GM21717 (cell line): ENCODE measurements around the gene SORBS2.
A peak's percentile ranks its signal among the peaks of the same experiment; 100 is the strongest.

Experiments
- ATAC-seq: cut with Tn5 transposase; IDR thresholded peaks from one replicate; pipeline ENCODE4 v1.9.1; 2021; ENCODE audit warnings: mild to moderate bottlenecking, moderate library complexity; ENCODE audit not compliant: unreplicated experiment

Gene SORBS2

GRCh38 chr4:185742766-185743165, 69.2 kb downstream of the SORBS2 start:
- peak; percentile 76 for ATAC-seq

DNA sequence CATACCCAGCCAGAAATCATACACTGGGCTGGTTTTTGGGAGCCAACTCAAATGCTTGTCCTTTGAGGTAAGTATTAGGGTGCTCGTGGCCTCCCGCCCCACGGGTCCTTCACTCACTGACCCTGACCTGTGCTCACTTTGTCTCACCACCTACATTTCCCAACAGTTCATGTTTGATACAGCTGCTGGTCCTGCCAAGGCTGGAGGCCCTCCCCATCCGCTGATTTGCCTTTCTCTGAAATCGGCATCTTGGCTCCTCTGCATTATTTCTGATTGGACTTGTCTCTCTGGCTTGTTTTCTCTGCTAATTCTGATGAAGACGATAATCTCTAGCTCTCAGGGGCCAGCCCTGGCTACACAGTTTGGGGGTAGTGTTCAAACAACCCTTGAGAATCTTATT, 70.2 kb downstream of the SORBS2 start:
- ATAC-seq: no peak

DNA sequence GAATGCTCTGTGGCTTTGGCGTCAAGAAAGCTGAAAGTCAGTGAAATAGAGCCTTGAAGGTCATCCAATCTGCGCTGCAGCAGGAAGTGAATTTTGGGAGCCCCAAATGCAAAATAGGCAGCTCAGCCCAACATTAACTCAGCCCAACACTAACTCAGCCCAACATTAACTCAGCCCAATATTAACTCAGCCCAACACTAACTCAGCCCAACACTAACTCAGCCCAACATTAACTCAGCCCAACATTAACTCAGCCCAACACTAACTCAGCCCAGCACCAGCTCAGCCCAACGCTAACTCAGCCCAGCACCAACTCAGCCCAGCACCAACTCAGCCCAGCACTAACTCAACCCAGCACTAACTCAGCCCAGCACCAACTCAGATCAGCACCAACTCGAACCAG, 71.5 kb downstream of the SORBS2 start:
- no peak for ATAC-seq

- ATAC-seq: no peak
Observed at GRCh38 chr4:185738820-185739219, 73.2 kb downstream of the SORBS2 start.

GRCh38 chr4:185738038-185738552, 73.9 kb downstream of the SORBS2 start:
- ATAC-seq: no peak

DNA sequence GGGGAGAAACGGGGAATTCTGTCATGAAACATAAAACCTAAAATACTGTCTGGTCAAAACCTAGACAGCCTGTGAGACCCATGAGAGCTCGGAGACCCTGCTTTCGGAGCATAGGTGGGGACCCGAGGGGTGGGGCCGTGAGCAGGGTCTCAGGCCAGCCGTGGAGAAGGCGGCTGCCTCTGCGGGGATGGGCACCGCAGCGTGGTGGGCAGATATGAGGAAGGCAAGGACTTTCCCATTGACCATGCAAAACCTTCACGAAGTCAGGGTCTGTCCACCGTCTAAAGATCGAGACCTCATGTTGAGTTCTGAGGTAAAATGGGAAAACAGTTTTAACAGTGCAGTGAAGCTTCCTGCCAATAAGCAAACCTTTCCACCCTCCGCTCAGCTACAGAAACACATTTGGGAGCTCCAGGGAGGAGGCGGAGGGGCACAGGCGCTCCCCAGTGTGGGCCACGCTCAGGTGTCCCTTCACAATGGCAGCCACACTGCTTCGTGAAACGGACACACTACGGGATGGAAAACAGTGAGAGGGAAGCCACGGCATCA, 74.4 kb downstream of the SORBS2 start:
- no peak for ATAC-seq

DNA sequence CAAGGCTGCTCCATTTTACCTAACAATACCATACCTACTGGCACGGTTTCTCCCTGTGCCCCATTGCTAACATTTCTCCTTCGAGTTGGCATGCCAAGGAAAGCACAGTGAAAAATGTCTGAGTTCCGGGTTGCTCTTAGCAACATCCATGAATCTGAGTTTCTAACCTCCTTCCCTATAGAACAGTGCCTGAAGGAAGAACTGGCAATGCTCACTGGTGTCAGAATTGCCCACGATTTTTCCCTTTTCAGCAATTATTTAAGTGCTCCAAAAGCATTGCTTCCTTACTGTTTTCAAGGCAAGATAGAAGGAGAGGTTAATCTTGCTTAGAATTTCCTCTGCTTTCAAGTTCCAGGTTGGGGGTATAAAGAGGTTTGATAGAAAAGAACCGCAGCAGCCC, 75.1 kb downstream of the SORBS2 start:
- ATAC-seq: no peak

DNA sequence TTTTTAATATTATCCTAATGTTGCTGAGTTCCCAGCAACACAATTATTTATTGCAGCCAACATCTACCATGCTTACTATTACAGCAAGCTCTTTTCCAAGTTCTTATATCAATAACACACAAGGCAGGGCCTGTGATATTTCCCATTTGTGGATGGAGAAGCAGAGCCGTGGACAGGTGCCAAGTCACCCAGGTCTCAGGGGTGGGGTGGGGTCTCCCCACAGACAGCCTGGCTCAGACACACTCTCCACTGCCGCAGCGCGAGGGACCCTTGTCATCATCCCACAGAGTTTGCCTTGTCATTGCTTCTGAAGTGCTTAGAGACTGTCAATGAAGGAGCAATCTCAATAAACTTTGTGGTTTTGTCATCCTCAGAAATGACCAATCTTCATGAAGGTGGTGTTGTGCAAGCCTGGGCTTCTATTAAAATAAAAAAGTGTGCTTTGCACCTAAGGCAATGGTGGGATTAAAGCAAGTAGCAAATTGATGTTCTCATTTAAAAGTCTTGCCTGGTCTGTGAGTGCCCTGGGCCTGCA, 76.1 kb downstream of the SORBS2 start:
- ATAC-seq: no peak

GRCh38 chr4:185734930-185735329, 77.1 kb downstream of the SORBS2 start:
- ATAC-seq: no peak

- ATAC-seq: peak; percentile 61
Observed at GRCh38 chr4:185734214-185734613, 77.8 kb downstream of the SORBS2 start.

- peak; percentile 66 for ATAC-seq
Observed at GRCh38 chr4:185730849-185731608, 81.0 kb downstream of the SORBS2 start.

- ATAC-seq: peak; percentile 53
Observed at GRCh38 chr4:185730387-185730786, 81.6 kb downstream of the SORBS2 start.

DNA sequence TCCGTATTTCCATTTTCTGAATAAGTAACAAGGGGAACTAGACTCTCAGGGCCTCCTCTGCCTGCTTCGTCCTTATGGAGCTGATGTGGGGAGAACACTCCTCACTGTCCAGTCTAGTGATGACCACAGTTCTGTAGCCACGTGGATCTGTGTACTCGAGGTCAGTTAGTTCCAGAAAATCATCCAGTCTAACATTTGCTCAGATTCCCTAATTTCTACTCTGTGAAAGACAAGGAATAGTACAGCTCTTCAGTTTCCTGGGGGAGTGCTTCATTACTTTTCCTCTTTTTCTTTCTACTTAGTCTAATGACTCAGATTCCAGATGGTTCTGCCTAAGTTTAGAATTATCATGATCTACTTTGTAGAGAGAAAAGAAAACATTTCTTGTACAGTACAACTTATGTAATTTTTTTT, 82.6 kb downstream of the SORBS2 start:
- ATAC-seq: no peak

DNA sequence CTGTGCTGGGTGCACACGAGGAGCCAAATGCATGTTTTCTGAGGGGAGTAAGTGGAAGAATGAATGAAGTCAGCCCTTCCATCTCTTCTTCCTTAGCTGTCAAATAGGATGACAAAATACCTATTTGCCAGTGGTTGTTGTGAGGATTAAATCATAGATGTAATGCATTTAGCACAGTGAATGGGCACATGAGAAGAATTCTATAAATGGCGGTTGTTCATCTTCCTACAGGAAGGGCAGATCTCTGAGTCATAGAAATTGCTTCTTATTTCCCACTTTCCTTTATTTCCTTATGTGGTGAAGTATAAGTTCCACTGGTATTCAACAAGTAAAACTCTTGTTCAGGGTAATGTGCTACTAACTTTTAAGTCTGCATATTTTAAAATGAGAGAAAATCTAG, 83.1 kb downstream of the SORBS2 start:
- no peak for ATAC-seq

- no peak for ATAC-seq
Observed at GRCh38 chr4:185726931-185727330, 85.1 kb downstream of the SORBS2 start.

GRCh38 chr4:185723631-185724260, 88.2 kb downstream of the SORBS2 start:
- no peak for ATAC-seq

GRCh38 chr4:185722029-185722316, 90.0 kb downstream of the SORBS2 start:
- ATAC-seq: no peak

GRCh38 chr4:185721190-185722028, 90.6 kb downstream of the SORBS2 start:
- ATAC-seq: no peak

DNA sequence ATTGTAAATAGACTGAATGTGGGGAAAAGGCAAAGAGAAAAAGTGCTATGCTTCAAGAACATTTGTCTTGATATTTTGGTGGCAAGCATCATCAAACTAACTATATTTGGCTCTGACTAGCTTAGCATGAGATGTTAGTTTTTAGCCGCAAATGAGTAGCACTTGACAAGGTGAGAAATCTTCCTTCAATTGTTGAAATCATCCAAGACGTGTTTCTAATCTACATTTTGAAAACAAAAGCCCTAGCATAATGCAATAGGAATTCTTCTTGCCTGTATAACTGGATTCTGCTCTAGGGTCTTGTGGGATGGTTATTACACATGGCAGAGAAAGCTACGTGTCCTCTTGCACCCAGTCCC, 92.5 kb downstream of the SORBS2 start:
- ATAC-seq: no peak

DNA sequence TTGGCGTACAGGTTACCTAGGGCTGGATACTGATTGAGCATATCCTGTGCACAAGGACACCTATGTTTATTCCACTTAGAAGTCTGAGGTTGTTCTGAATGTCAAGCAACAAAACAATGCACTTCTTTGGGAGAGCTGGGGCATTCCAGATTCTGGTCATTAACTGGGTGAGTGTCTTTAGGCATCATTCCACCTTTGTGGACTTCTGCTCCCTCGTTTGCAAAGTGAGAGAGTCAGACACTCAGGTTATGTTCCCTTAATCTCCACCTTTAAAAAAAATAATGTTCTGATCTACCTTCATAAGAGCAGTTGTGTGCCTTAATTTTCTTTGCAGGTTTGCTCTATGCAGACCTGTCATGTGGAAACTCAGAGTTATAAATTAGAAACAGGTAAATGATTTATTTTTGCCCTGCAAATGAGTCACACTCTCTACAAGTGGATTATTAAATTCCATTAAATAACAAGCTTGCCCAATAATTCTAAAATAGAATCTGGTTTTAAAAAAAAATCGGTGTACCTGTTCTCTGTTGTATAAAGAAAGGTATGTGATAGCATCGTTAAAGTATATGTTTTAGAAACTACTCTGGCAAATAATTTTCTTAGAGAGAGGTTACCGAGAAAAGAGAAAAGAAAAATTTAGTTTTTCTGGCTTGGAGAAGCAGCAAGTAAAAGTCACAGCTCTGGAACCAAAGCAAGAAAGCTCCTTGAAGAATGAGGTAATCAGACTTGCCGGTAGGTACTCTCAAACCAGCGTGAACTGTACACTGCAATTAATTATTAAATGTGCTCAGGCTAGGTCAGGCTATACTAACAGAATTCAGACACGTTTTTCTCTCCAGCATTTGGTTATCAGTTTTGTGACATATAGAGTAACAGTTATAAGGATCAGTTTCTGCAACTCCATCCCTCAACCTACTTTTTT, 93.2 kb downstream of the SORBS2 start:
- ATAC-seq: no peak
